SK-N-SH treated with all-trans-retinoic acid at 6 μM for 48 hours (cell line): Measurements from ENCODE around the gene FPR2.

ENCODE experiments used
- ATAC-seq: fragments of 200-7000 bp; cut with Tn5 transposase; 3 replicates; pipeline ENCODE4 v1.9.1; 2020; ENCODE audit warnings: mild to moderate bottlenecking, moderate library complexity
- ARNTL ChIP-seq: fragments of 450-650 bp; formaldehyde crosslinking; IDR thresholded peaks from 2 replicates; pipeline ENCODE4 v1.5.0; 2020; ENCODE audit warnings: low read depth, mild to moderate bottlenecking, moderate library complexity, borderline replicate concordance
- BACH2 ChIP-seq: fragments of 250-450 bp; sonication (Bioruptor Pico); IDR thresholded peaks from 2 replicates; pipeline ENCODE4 v1.9.0; 2021; ENCODE audit warnings: mild to moderate bottlenecking, borderline replicate concordance
- CREB5 ChIP-seq: fragments of 250-450 bp; sonication (Bioruptor Pico); IDR thresholded peaks from 2 replicates; pipeline ENCODE4 v1.5.1; 2020; ENCODE audit warnings: low read depth, mild to moderate bottlenecking, moderate library complexity
- CSDC2 ChIP-seq: fragments of 250-450 bp; sonication (Bioruptor Pico); IDR thresholded peaks from 2 replicates; pipeline ENCODE4 v1.5.0; 2020; ENCODE audit warnings: mild to moderate bottlenecking, moderate library complexity
- CSRNP3 ChIP-seq: fragments of 250-450 bp; sonication (Bioruptor Pico); IDR thresholded peaks from 2 replicates; pipeline ENCODE4 v1.5.1; 2021; ENCODE audit warnings: mild to moderate bottlenecking, moderate library complexity
- ESRRG ChIP-seq: fragments of 250-450 bp; sonication (Bioruptor Pico); IDR thresholded peaks from 2 replicates; pipeline ENCODE4 v1.6.1; 2021; ENCODE audit warnings: mild to moderate bottlenecking
- GLIS3 ChIP-seq: fragments of 250-450 bp; sonication (Bioruptor Pico); IDR thresholded peaks from 2 replicates; pipeline ENCODE4 v1.5.0; 2020; ENCODE audit warnings: mild to moderate bottlenecking, moderate library complexity
- ISL1 ChIP-seq: fragments of 250-450 bp; sonication (Bioruptor Pico); IDR thresholded peaks from 2 replicates; pipeline ENCODE4 v2.1.2; 2022; ENCODE audit warnings: mild to moderate bottlenecking, moderate library complexity
- OSR1 ChIP-seq: fragments of 250-450 bp; sonication (Bioruptor Pico); IDR thresholded peaks from 2 replicates; pipeline ENCODE4 v1.8.0; 2022; ENCODE audit warnings: moderate library complexity, mild to moderate bottlenecking, inconsistent platforms
- PATZ1 ChIP-seq: fragments of 250-450 bp; sonication (Bioruptor Pico); IDR thresholded peaks from 2 replicates; pipeline ENCODE4 v1.8.0; 2020; ENCODE audit warnings: mild to moderate bottlenecking, moderate library complexity, borderline replicate concordance
- POU6F1 ChIP-seq: fragments of 250-450 bp; sonication (Bioruptor Pico); IDR thresholded peaks from 2 replicates; pipeline ENCODE4 v1.8.0; 2021; ENCODE audit warnings: low read depth, mild to moderate bottlenecking, moderate library complexity, borderline replicate concordance
- PPARA ChIP-seq: fragments of 250-450 bp; sonication (Bioruptor Pico); IDR thresholded peaks from 2 replicates; pipeline ENCODE4 v1.5.0; 2020; ENCODE audit warnings: mild to moderate bottlenecking, borderline replicate concordance
- RARB ChIP-seq: fragments of 250-450 bp; sonication (Bioruptor Pico); IDR thresholded peaks from 2 replicates; pipeline ENCODE4 v1.8.0; 2021; ENCODE audit warnings: mild to moderate bottlenecking, moderate library complexity
- SNAI2 ChIP-seq: fragments of 250-450 bp; sonication (Bioruptor Pico); IDR thresholded peaks from 2 replicates; pipeline ENCODE4 v1.5.0; 2020; ENCODE audit warnings: mild to moderate bottlenecking, moderate library complexity
- TOX ChIP-seq: fragments of 250-450 bp; sonication (Bioruptor Pico); IDR thresholded peaks from 2 replicates; pipeline ENCODE4 v1.8.0; 2021; ENCODE audit warnings: mild to moderate bottlenecking, moderate library complexity, borderline replicate concordance
- TSHZ2 ChIP-seq: fragments of 250-450 bp; sonication (Bioruptor Pico); IDR thresholded peaks from 2 replicates; pipeline ENCODE4 v1.5.0; 2020; ENCODE audit warnings: mild to moderate bottlenecking, moderate library complexity
- ZC3H10 ChIP-seq: fragments of 250-450 bp; sonication (Bioruptor Pico); IDR thresholded peaks from 2 replicates; pipeline ENCODE4 v1.5.1; 2021; ENCODE audit warnings: mild to moderate bottlenecking, moderate library complexity
- ZFP3 ChIP-seq: fragments of 250-450 bp; sonication (Bioruptor Pico); IDR thresholded peaks from 2 replicates; pipeline ENCODE4 v1.5.0; 2020; ENCODE audit warnings: mild to moderate bottlenecking, moderate library complexity
- ZFP30 ChIP-seq: fragments of 450-650 bp; formaldehyde crosslinking; IDR thresholded peaks from 2 replicates; pipeline ENCODE4 v1.5.0; 2022; ENCODE audit warnings: mild to moderate bottlenecking, moderate library complexity
- ZNF565 ChIP-seq: fragments of 450-650 bp; formaldehyde crosslinking; conservative IDR thresholded peaks from 2 replicates; pipeline ENCODE4 v1.5.0; 2020; ENCODE audit warnings: low read depth, mild to moderate bottlenecking, moderate library complexity
- ZNF70 ChIP-seq: fragments of 450-650 bp; formaldehyde crosslinking; IDR thresholded peaks from 2 replicates; pipeline ENCODE4 v1.5.0; 2020; ENCODE audit warnings: mild to moderate bottlenecking, moderate library complexity
- ZNF8 ChIP-seq: fragments of 450-650 bp; formaldehyde crosslinking; IDR thresholded peaks from 2 replicates; pipeline ENCODE4 v1.5.0; 2020; ENCODE audit warnings: mild to moderate bottlenecking, moderate library complexity

FPR2 gene

GRCh38 chr19:51746731-51747130 lies 14.2 kb upstream of the FPR2 start:
- TF ChIP-seq ZC3H10 (CRISPR knock-in tag) (no peak), TOX (CRISPR knock-in tag) (no peak), OSR1 (CRISPR knock-in tag) (no peak), PPARA (CRISPR knock-in tag) (no peak), ZFP30 (CRISPR knock-in tag) (no peak), POU6F1 (CRISPR knock-in tag) (no peak), TSHZ2 (CRISPR knock-in tag) (no peak), CREB5 (CRISPR knock-in tag) (no peak), SNAI2 (no peak), CSDC2 (CRISPR knock-in tag) (no peak), ZNF565 (no peak), GLIS3 (CRISPR knock-in tag) (no peak), ZNF70 (CRISPR knock-in tag) (no peak), ZFP3 (no peak), PATZ1 (CRISPR knock-in tag) (no peak)
- TF ChIP-seq, all 23 proteins: peak for 0
- no peak for ATAC-seq

GRCh38 chr19:51749979-51750378 lies 11.0 kb upstream of the FPR2 start:
- ATAC-seq = no peak
- TF ChIP-seq OSR1 (CRISPR knock-in tag) = no peak
- no peak for TF ChIP-seq ESRRG (CRISPR knock-in tag)
- TF ChIP-seq ZC3H10 (CRISPR knock-in tag) = no peak
- TF ChIP-seq CSRNP3 (CRISPR knock-in tag) = no peak
- TF ChIP-seq ZFP30 (CRISPR knock-in tag) = no peak
- TF ChIP-seq BACH2 (CRISPR knock-in tag) = no peak
- no peak for TF ChIP-seq CSDC2 (CRISPR knock-in tag)
- no peak for TF ChIP-seq ISL1 (CRISPR knock-in tag)
- no peak for TF ChIP-seq ZNF8 (CRISPR knock-in tag)
- no peak for TF ChIP-seq TOX (CRISPR knock-in tag)
- no peak for TF ChIP-seq TSHZ2 (CRISPR knock-in tag)
- no peak for TF ChIP-seq SNAI2
- no peak for TF ChIP-seq ZNF565
- TF ChIP-seq PATZ1 (CRISPR knock-in tag) = no peak
- TF ChIP-seq ZFP3 = no peak
- no peak for TF ChIP-seq POU6F1 (CRISPR knock-in tag)
- no peak for TF ChIP-seq RARB (CRISPR knock-in tag)
- TF ChIP-seq PPARA (CRISPR knock-in tag) = no peak
- no peak for TF ChIP-seq ARNTL (CRISPR knock-in tag)
